Endothelial cell (in vitro differentiated cells): Measurements from ENCODE around the gene ANXA4. TPM values are rescaled to one million over a fixed set of nuclear protein-coding genes. Genes with fewer than 3 reads are reported as not detected.
"Not testable (repeated sequence)": the region's sequence is repeated elsewhere in the genome, so short reads cannot be mapped to it uniquely, and the experiment has no call there.

Experiments used
- DNase-seq: peaks from one replicate; pipeline ENCODE4 v3.0.0; 2021; ENCODE audit warnings: low spot score
- H3K27ac Mint-ChIP-seq: one replicate; pipeline ENCODE4 v1.8.0; 2021; ENCODE audit warnings: mixed read lengths, inconsistent platforms; ENCODE audit not compliant: unreplicated experiment
- H3K27me3 Mint-ChIP-seq: one replicate; pipeline ENCODE4 v1.8.0; 2021; ENCODE audit warnings: mild to moderate bottlenecking, moderate library complexity, mixed read lengths, inconsistent platforms; ENCODE audit not compliant: unreplicated experiment
- H3K36me3 Mint-ChIP-seq: one replicate; pipeline ENCODE4 v1.8.0; 2021; ENCODE audit warnings: mild to moderate bottlenecking, low read depth, mixed read lengths, inconsistent platforms; ENCODE audit not compliant: unreplicated experiment
- H3K4me1 Mint-ChIP-seq: one replicate; pipeline ENCODE4 v1.8.0; 2021; ENCODE audit warnings: mild to moderate bottlenecking, mixed read lengths, inconsistent platforms; ENCODE audit not compliant: unreplicated experiment
- H3K4me3 Mint-ChIP-seq: one replicate; pipeline ENCODE4 v1.8.0; 2021; ENCODE audit warnings: mild to moderate bottlenecking, mixed read lengths, inconsistent platforms; ENCODE audit not compliant: unreplicated experiment
- H3K9me3 Mint-ChIP-seq: one replicate; pipeline ENCODE4 v1.8.0; 2021; ENCODE audit warnings: mixed read lengths, inconsistent platforms; ENCODE audit not compliant: unreplicated experiment
- total RNA-seq: library from RNA; stranded (reverse); fragmentation: NEBNext Ultra II Directional; extraction: Animal tissue kit (Norgen Biotek cat#: 25700); gene quantifications from one replicate; pipeline ENCODE4 v1.2.1, GENCODE V29; 2021; ENCODE audit not compliant: unreplicated experiment
- TF ChIP-seq, protein P1 (sequence below): fragments of 200-600 bp; sonication (generic); IDR thresholded peaks from one replicate; pipeline ENCODE4 v1.5.0; 2021; ENCODE audit warnings: antibody characterized with exemption; ENCODE audit not compliant: unreplicated experiment

ANXA4 gene
- total RNA-seq, 1 donor from 2014 or later = 29.4 TPM

DNA sequence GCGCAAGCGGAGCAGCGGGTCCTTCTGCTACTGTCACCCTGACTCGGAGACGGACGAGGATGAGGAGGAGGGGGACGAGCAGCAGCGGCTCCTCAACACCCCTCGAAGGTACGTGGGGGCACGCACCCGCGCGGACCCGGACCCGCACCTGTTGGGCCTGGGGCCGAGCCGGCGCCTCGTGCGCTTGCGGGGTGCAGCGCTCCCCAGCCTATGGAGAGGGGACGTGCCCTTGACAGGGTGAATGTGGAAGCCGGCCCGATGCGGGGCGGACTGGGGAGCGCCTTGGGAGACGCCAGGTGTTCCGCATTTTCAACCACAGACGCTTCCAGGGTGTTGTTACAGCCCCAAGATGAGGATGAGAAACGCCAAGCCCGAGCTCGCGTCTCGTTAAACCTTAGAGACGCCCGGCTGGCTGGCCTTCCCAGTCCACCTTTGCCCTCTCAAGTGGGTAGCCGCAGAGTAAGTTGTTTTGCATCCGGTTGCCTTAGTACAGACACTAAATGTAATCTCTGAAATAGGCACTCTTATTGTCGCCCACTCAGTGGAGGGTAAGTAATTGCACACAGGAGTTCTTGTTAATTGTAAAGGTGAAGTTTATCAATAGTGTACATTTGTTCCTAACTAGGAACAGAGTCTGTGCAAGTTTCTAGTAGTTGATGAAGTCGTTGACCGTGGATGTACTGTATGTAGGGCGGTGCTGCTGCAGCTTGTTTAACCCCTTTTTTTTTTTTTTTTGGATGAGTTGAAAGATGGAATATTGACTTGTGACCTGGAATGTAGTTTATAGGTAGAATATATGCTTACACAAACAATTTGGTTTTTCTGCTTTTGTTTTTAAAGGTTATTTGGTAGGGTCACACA lies 88.3 kb downstream of the ANXA4 start:
- H3K9me3 Mint-ChIP-seq = no peaks in the 10 kb centered on the region

DNA sequence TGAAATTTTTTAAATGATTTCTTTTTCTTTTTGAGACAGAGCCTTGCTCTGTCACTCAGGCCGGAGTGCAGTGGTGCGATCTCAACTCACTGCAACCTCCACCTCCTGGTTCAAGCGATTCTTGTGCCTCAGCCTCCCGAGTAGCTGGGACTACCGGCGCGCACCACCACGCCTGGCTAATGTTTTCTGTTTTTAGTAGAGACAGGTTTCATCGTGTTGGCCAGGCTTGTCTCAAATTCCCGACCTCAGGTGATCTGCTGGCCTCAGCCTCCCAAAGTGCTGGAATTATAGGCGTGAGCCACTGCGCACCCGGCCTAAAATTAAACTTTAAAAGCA lies 88.9 kb downstream of the ANXA4 start:
- not testable (repeated sequence) for H3K27me3 Mint-ChIP-seq, H3K27ac Mint-ChIP-seq, H3K36me3 Mint-ChIP-seq, DNase-seq, H3K9me3 Mint-ChIP-seq
- H3K4me3 Mint-ChIP-seq = peak overlapping the region; percentile 95
- peaks cover 10% of the 10 kb centered on the region for H3K4me1 Mint-ChIP-seq

More for the DNA sequence above, 88.3 kb downstream of the ANXA4 start:
- TF ChIP-seq, protein P1, sequence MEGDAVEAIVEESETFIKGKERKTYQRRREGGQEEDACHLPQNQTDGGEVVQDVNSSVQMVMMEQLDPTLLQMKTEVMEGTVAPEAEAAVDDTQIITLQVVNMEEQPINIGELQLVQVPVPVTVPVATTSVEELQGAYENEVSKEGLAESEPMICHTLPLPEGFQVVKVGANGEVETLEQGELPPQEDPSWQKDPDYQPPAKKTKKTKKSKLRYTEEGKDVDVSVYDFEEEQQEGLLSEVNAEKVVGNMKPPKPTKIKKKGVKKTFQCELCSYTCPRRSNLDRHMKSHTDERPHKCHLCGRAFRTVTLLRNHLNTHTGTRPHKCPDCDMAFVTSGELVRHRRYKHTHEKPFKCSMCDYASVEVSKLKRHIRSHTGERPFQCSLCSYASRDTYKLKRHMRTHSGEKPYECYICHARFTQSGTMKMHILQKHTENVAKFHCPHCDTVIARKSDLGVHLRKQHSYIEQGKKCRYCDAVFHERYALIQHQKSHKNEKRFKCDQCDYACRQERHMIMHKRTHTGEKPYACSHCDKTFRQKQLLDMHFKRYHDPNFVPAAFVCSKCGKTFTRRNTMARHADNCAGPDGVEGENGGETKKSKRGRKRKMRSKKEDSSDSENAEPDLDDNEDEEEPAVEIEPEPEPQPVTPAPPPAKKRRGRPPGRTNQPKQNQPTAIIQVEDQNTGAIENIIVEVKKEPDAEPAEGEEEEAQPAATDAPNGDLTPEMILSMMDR = no peak
- peak; percentile 35 for DNase-seq
- peak overlapping the region; percentile 40 for H3K27ac Mint-ChIP-seq
- peak overlapping the region; percentile 95 for H3K4me3 Mint-ChIP-seq
- peaks cover 10% of the 10 kb centered on the region for H3K4me1 Mint-ChIP-seq
- H3K27me3 Mint-ChIP-seq = peaks cover 4% of the 10 kb centered on the region
- peaks cover 3% of the 10 kb centered on the region for H3K36me3 Mint-ChIP-seq

DNA sequence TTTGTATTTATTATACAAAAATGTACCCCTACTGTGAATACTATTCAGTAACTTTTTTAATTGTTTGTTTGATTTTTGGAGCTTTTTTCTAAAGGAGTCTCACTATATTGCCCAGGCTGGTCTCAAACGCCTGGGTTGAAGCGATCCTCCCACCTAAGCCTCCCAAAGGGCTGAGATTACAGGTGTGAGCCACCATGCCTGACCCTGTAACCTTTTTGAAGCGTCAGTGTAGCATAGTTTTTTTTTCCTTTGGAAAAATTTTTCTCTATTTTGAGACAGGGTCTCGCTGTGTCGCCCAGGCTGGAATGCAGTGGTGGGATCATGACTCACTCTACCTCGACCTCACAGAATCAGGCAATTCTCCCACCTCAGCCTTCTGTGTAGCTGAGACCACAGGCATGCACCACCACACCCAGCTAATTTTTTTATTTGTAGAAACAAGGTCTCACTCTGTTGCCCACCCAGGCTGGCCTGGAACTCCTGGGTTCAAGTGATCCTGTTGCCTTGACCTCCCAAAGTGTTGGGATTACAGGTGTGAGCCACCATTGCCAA lies 89.5 kb downstream of the ANXA4 start:
- Mint-ChIP-seq H3K36me3 (peaks cover 3% of the 10 kb centered on the region), H3K9me3 (no peaks in the 10 kb centered on the region), H3K4me3 (no peak overlapping the region), H3K27me3 (peaks cover 4% of the 10 kb centered on the region), H3K27ac (no peak overlapping the region), H3K4me1 (peaks cover 14% of the 10 kb centered on the region)
- DNase-seq = no peak
- TF ChIP-seq, protein P1 = no peak

DNA sequence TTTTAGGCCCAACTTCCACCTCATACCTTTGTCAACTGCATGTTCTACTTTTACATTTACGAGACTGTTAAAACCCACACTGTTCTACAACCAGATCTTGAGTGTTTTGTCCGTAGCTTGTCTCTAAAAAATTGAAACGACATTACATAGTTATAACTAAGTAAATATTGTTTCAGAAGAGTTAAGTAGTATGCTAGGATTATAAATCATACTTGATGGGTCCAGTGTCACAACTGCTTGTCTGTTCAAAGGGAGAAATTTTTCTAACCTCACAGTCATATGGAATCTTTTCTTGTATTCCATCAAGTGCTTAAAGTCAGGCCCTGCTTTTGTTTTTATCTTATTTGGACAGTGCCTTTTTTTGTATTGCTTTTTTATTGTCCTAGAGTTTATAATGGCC lies 91.8 kb downstream of the ANXA4 start:
- peaks cover 1% of the 10 kb centered on the region for H3K27me3 Mint-ChIP-seq
- H3K9me3 Mint-ChIP-seq = no peaks in the 10 kb centered on the region
- peaks cover 3% of the 10 kb centered on the region for H3K36me3 Mint-ChIP-seq
- DNase-seq = no peak
- H3K27ac Mint-ChIP-seq = no peak overlapping the region
- TF ChIP-seq, protein P1 = no peak
- H3K4me1 Mint-ChIP-seq = peaks cover 12% of the 10 kb centered on the region
- no peak overlapping the region for H3K4me3 Mint-ChIP-seq

DNA sequence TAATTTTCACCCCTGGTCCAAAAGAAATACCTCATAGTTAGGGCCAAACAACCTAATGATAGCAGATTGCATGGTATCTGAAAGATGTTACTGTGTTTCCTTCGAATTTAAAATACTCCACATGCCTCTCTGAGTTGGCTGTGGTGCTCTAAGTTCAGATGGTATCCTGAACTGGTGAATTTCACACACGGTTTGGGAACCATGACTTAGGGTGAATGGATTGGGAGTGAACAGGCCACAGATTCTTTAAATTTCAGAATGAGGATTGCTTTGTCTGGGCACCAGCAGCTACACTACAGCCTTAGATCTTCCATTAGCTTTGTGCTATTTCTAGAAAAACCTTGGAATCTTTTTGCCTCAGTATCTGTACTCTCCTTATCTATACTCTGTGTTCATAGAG lies 93.7 kb downstream of the ANXA4 start:
- no peak for DNase-seq
- Mint-ChIP-seq H3K4me3 (no peak overlapping the region), H3K27ac (no peak overlapping the region), H3K36me3 (no peaks in the 10 kb centered on the region), H3K4me1 (peaks cover 8% of the 10 kb centered on the region), H3K9me3 (no peaks in the 10 kb centered on the region), H3K27me3 (peaks cover 1% of the 10 kb centered on the region)
- TF ChIP-seq, protein P1 = no peak
